NCI-H524 (cell line): ENCODE measurements around the gene NPBWR2.
"Not testable (repeated sequence)": the region's sequence is repeated elsewhere in the genome, so short reads cannot be mapped to it uniquely, and the experiment has no call there.

Source experiments
- DNase-seq, 2 experiments: peaks; one replicate each; lab custom pipeline; 2025; lab: John Stamatoyannopoulos, UW

Gene NPBWR2

GRCh38 chr20:64102647-64103354 is 4.6 kb downstream of the NPBWR2 start:
- DNase-seq, result peak; percentile 66 to 82

GRCh38 chr20:64101731-64102621 is 5.4 kb downstream of the NPBWR2 start:
- DNase-seq, result peak in 1 of 2 experiments; percentile 54

- DNase-seq, result no peak
Measured at GRCh38 chr20:64100946-64101688, 6.2 kb downstream of the NPBWR2 start.

GRCh38 chr20:64100566-64100888 is 6.8 kb downstream of the NPBWR2 start:
- DNase-seq, result no peak

GRCh38 chr20:64099880-64100565 is 7.3 kb downstream of the NPBWR2 start:
- DNase-seq, result no peak

- DNase-seq, result no peak
Measured at GRCh38 chr20:64099086-64099786, 8.1 kb downstream of the NPBWR2 start.

- no peak for DNase-seq
Measured at GRCh38 chr20:64098471-64099013, 8.8 kb downstream of the NPBWR2 start.

- no peak for DNase-seq
Measured at GRCh38 chr20:64096535-64096934, 10.8 kb downstream of the NPBWR2 start.

GRCh38 chr20:64095927-64096326 is 11.4 kb downstream of the NPBWR2 start:
- no peak for DNase-seq

- no peak for DNase-seq
Measured at GRCh38 chr20:64095455-64095854, 11.9 kb downstream of the NPBWR2 start.

- DNase-seq, result peak in 1 of 2 experiments; percentile 20
Measured at GRCh38 chr20:64093013-64093503, 14.3 kb downstream of the NPBWR2 start.

GRCh38 chr20:64092258-64093012 is 14.9 kb downstream of the NPBWR2 start:
- peak in 1 of 2 experiments; percentile 43 for DNase-seq

GRCh38 chr20:64091770-64092169 is 15.6 kb downstream of the NPBWR2 start:
- peak; percentile 47 to 56 for DNase-seq

GRCh38 chr20:64091340-64091739 is 16.0 kb downstream of the NPBWR2 start:
- DNase-seq, result no peak

GRCh38 chr20:64090165-64090564 is 17.2 kb downstream of the NPBWR2 start:
- DNase-seq, result peak; percentile 69 to 85

- DNase-seq, result not testable (repeated sequence)
Measured at GRCh38 chr20:64088586-64088985, 18.8 kb downstream of the NPBWR2 start.

GRCh38 chr20:64087226-64087825 is 20.0 kb downstream of the NPBWR2 start:
- not testable (repeated sequence) for DNase-seq

- DNase-seq, result no peak
Measured at GRCh38 chr20:64086801-64087200, 20.6 kb downstream of the NPBWR2 start.

GRCh38 chr20:64084685-64085152 is 22.6 kb downstream of the NPBWR2 start:
- DNase-seq, result peak in 1 of 2 experiments; percentile 46
